ENCODE data around the gene PHKG2.
A peak's percentile ranks its signal among the peaks of the same experiment; 100 is the strongest.

Gene PHKG2

DNA sequence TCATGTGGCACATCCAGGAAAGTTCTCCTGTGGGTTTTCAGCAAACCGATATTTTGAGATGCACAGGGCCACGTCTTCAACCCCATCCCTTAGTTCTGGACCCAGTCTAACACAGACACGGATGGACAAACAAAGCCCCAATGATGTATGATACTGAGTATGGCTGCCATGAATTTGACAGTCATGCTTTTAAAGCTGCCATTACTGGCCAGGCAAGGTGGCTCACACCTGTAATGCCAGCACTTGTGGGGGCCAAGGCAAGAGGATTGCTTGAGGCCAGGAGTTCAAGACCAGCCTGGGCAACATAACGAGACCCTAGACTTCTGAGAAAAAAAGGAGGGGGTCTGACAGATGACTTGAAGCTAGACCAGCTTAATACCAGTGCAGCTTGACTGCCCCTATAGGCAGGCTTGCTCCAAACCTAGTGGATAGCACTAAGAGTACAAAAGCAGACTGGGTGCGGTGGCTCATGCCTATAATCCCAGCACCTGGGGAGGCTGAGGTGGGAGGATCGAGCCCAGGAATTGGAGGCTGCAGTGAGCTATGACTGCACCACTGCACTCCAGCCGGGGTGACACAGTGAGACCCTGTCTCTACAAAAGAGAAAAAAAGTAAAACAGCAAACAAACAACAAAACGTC lies 49.6 kb downstream of the PHKG2 start:
- no peaks in the 10 kb centered on the region for H3K27me3 ChIP-seq (replicated peaks)
- H3K4me3 ChIP-seq (ENCODE audit: low read depth, low read length), result no peak overlapping the region
- H3K27ac ChIP-seq, result no peak overlapping the region
- no peaks in the 10 kb centered on the region for H3K36me3 ChIP-seq (replicated peaks)
- in situ Hi-C loops (cut with HindIII; ENCODE audit: low pct_ligation_motif_present, low sequenced_read_pairs), result loop anchor here (25.0 kb wide), 1 partner anchor 90 kb away; the partner anchor contains the start of genes BCL7C and CTF1
- DNase-seq, result no peak
- peak; percentile 37 for TF ChIP-seq CTCF (IDR thresholded peaks at IDR 0.05; ENCODE audit: low read depth, low read length, missing control alignments)
